PC-9 (cell line): ENCODE measurements around the gene KCNK3.

Source experiments
- CTCF ChIP-seq: fragments of 200-600 bp; sonication (generic); conservative IDR thresholded peaks from 2 replicates; pipeline ENCODE4 v1.6.1; 2017; ENCODE audit warnings: mixed run types, antibody characterized with exemption, mild to moderate bottlenecking, moderate library complexity
- EZH2 ChIP-seq: fragments of 200-600 bp; sonication (generic); IDR thresholded peaks from 2 replicates; pipeline ENCODE4 v1.8.0; 2017; ENCODE audit warnings: antibody characterized with exemption, low read depth

GRCh38 chr2:26707747-26708146 is 15.2 kb downstream of the KCNK3 start:
- no peak for TF ChIP-seq CTCF
- TF ChIP-seq EZH2, result no peak
